RCC 7860 (cell line): ENCODE data around the gene LYPD5.
"Not testable (repeated sequence)": the region's sequence is repeated elsewhere in the genome, so short reads cannot be mapped to it uniquely, and the experiment has no call there.

Experiments used
- DNase-seq: peaks from one replicate; pipeline ENCODE4 v3.0.0-alpha.2; 2015; ENCODE audit warnings: low spot score
- FAIRE-seq: peaks from 2 replicates; lab custom pipeline; 2012; peaks lifted over from hg19 to GRCh38; lab: Jason Lieb, UNC

Gene LYPD5, protein sequence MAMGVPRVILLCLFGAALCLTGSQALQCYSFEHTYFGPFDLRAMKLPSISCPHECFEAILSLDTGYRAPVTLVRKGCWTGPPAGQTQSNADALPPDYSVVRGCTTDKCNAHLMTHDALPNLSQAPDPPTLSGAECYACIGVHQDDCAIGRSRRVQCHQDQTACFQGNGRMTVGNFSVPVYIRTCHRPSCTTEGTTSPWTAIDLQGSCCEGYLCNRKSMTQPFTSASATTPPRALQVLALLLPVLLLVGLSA

DNA sequence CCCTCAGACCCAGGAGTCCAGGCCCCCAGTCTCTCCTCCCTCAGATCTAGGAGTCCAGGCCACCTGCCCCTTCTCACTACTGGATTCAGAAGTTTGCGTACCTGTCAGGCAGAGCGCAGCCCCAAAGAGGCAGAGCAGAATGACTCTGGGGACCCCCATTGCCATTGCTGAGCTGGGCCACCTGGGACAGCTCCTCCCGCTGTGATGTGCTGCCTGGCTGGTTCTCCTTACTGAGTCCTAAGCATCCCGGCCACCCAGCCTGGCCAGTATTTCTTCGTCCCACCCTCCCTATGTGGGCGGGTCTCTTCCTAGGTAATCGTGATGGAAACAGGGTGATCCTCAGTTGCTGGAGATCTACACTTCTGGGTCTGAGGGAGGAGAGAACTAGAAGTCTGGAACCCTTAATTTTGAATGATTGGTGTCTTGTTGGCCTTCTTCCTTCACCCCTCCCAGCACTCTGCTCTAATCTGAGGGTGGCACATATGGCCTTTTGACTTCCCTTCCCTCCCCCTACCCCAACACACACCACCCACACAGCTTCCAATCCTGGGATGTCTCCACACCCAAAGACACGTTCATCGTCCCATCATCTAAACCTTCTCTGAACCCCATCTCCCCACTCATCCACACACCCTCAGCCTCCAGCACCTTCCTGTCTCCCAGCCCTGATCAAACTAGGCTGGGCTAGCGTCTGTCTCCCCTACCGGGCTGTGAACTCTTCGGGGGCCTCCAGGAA is at the start of gene LYPD5:
Gene LYPD5, minus strand, starts transcription at position 232 of the 736 bp plus-strand sequence. Its CDS starts 67 bp downstream, at position 165.
- DNase-seq: no peak
- no peak for FAIRE-seq

DNA sequence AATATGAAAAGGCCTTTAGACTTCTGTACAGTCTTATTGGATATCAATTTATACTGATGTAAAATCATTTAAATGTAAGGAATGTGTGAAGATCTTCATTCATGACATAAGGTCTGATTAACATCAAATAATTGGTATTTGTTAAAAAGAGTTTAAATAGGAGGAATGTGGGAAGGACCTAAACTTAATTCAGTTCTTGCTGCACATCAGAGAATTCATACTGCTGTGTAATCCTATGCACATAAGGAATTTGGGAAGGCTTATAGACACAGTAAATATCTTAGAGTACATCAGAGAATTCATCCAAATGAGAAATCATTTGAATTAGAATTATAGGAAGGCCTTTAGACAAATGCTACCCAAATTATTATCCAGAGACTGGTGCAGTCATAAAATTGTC is 46.6 kb upstream of the LYPD5 start:
- DNase-seq (no peak), FAIRE-seq (no peak)

DNA sequence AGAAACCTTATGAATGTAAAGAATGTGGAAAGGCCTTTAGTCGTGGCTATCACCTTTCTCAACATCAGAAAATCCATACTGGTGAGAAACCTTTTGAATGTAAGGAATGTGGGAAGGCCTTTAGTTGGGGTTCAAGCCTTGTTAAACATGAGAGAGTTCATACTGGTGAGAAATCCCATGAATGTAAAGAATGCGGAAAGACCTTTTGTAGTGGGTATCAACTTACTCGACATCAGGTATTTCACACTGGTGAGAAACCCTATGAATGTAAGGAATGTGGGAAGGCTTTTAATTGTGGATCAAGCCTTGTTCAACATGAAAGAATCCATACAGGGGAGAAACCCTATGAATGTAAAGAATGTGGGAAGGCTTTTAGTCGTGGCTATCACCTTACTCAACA is 45.6 kb upstream of the LYPD5 start:
- no peak for FAIRE-seq
- peak; percentile 16 for DNase-seq

- no peak for FAIRE-seq
- no peak for DNase-seq
Measured at GRCh38 chr19:43847246-43847645, 45.0 kb upstream of the LYPD5 start.

DNA sequence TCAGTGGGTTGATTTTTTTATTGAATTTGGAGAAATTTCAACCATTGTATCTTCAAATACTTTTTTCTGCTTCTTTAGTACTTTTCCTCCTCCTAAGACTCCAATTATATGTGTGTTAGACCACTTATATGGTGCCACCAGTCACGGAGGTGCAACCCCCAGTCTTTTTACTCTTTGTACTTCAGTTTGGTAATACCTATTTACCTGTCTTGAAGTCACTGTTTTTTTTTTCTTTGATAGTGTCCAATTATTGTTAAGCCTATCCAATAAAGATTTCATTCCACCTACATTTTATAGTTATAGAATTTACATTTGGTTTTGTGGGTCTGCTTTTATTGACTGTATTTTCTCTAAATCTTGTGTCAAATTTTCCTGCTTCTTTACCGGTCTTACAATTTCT is 39.8 kb upstream of the LYPD5 start:
- DNase-seq (no peak), FAIRE-seq (no peak)

DNA sequence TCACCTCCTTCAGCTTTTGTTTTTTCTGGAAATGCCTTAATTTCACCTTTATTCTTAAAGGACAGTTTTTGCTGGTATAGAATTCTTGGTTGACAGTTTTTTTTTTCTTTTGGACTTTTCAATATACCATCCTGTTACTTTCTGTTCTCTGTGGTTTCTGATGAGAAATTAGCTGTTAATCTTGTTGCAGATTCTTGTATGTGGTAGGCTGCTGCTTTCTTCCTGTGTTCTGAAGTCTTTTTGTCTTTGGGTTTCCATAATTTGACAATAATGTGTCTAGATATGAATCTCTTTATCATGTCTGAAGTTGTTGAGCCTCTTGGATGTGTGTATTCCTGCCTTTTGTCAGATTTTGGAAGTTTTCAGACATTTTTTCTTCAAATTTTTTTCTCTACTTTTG is 36.9 kb upstream of the LYPD5 start:
- DNase-seq (no peak), FAIRE-seq (no peak)

GRCh38 chr19:43826787-43827754 is 24.8 kb upstream of the LYPD5 start, which contains the start of gene ZNF283:
Gene ZNF283, plus strand, starts transcription at chr19:43827321. Its CDS starts 6,184 bp downstream, at chr19:43833505.
- FAIRE-seq: peak; percentile 65
- peak; percentile 70 for DNase-seq

GRCh38 chr19:43824572-43824971 is 22.3 kb upstream of the LYPD5 start:
- DNase-seq, FAIRE-seq: not testable (repeated sequence)

DNA sequence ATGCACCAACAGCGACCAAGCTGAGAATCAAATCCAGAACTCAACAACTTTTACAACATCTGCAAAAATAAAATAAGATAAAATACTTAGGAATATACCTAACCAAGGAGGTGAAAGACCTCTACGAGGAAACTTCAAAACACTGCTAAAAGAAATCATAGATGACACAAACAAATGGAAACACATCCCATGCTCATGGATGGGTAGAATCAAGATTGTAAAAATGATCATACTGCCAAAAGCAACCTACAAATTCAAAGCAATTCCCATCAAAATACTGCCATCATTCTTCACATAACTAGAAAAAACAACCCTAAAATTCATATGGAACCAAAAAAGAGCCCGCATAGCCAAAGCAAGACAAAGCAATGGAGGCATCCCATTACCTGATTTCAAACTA is 21.6 kb upstream of the LYPD5 start:
- not testable (repeated sequence) for DNase-seq, FAIRE-seq

DNA sequence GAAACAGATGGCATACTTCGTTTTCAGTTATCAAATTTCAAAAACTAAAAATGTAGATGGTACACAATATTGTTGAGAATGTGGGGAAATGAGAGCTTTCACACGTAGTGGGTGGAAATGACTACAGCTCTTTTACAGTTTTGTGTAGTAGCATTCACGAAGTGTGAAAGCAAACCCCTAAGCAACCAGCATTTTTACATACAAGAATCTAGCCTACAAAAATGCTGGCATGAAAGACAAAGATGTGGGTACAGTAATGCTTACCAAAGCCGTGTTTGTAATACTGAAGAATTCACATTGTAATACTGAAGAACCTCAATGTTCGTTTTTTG is 18.6 kb upstream of the LYPD5 start:
- DNase-seq: no peak
- no peak for FAIRE-seq

DNA sequence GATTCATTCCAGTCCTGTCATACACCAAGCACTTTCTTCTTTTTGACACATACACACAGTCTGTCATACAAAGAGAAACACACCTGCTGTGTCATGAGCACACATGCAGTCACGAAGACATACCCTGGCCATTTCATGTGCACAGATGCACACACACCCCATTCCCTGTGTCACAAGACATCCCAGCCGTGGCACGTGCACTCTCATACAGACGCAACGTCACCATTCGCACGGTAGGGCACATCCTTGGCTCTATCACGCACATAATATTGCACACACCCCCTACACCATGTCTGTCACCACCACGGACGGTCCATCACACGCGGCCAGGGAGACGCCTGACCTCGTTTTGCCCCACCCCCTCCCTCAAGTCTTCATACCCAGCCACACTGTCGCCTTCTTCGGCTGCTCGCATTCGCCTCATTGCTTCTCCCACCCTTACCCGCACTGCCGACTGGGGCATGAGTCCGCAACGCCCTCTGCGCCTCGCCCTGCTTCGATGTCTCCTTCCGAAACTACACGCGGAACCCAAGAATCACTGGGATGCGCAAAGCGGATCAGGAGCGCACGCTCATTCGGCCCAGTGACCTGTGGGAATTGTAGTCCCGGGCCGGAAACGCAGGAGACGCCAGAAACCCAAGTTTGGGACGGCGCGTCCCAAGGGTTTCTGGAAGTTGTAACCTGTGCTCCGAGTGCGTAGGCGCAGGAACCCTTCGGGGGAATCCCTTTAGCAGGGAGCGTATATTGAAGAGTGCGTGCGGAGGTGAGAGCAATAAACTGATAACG is 18.0 kb upstream of the LYPD5 start:
- DNase-seq (no peak), FAIRE-seq (no peak)

- no peak for DNase-seq
- FAIRE-seq: no peak
Measured at GRCh38 chr19:43818500-43818899, 16.3 kb upstream of the LYPD5 start.

DNA sequence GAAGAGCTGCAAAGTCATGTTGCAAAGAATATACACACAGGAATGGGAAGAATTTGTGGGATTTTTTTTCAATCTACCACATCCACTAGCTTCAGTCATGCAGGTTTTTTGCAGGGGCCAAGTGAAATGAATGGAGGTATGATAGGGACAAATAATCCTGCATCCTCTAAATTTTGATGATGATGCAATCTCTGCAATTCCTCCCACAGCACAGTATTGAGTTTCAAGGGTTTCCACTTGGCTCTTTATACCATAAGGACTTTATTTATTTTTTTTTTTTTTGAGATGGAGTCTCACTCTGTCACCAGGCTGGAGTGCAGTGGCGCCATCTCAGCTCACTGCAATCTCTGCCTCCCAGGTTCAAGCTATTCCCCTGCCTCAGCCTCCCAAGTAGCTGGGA is 15.2 kb upstream of the LYPD5 start:
- not testable (repeated sequence) for FAIRE-seq, DNase-seq

GRCh38 chr19:43814663-43815352 is 12.6 kb upstream of the LYPD5 start:
- FAIRE-seq (no peak), DNase-seq (no peak)

- FAIRE-seq (no peak), DNase-seq (no peak)
Measured at GRCh38 chr19:43812688-43813087, 10.4 kb upstream of the LYPD5 start.

GRCh38 chr19:43812259-43812658 is 10.0 kb upstream of the LYPD5 start:
- DNase-seq (no peak), FAIRE-seq (no peak)

DNA sequence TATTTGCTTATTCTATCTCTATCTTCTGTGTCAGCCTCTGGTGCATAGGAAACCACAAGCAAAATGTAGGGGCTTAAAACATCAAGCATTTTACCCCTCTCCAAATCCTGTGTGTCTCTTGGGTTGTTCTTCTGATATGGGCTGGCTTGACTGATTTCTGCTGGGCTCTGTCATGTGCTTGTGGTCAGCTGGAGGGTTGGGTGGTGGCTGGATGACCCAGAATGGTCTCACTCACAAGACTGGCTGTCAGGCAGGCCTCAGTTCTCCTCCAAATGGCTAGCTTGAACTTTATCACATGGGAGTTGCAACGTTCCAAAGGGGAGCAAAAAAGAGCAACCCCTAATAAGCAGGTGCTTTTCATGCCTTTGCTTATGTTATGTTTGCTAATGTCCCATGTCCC is 9.6 kb upstream of the LYPD5 start:
- DNase-seq (no peak), FAIRE-seq (no peak)

DNA sequence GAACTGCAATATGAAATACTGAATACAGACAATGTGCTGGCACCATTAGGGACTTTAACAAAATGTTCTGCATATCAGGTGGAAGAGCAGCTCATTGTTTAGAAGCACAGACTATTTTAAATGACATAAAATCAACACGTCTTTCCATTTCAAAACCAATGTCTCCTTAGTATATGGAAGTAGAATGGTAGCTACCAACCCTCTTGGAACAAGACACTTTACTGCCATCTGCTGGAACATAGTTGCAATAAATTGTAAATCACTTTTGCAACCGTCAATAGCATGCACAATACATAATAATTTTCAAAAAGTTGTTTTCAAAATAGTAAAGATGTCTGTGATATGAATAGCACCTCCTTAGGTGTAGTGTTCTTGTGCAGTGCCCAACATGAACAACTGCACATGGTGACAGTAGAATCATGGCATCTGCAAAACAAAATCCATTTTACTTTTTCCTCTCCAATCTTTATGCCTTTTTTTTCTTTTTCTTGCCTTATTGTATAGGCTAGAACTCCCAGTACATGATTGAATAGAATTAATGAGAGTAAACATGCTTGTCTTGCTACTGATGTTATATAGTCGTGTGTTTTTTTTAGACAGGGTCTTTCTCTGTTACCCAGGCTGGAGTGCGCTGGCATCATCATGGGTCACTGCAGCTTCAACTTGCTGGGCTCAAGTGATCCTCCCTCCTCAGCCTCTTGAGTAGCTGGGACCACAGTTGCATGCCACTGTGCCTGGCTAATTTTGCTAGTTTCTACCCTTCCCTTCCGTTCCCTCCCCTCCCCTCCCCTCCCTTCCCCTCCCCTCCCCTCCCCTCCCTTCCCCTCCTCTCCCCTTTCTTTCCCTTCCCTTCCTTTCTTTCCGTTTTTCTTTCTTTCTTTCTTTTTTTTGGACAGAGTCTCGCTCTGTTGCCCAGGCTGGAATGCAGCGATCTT is 7.8 kb upstream of the LYPD5 start:
- FAIRE-seq: peak; percentile 63
- DNase-seq: peak; percentile 33

- DNase-seq (no peak), FAIRE-seq (no peak)
Measured at GRCh38 chr19:43807651-43808050, 5.4 kb upstream of the LYPD5 start.
